ENCODE measurements around the gene PAGE2B.

- TF ChIP-seq, protein P1, sequence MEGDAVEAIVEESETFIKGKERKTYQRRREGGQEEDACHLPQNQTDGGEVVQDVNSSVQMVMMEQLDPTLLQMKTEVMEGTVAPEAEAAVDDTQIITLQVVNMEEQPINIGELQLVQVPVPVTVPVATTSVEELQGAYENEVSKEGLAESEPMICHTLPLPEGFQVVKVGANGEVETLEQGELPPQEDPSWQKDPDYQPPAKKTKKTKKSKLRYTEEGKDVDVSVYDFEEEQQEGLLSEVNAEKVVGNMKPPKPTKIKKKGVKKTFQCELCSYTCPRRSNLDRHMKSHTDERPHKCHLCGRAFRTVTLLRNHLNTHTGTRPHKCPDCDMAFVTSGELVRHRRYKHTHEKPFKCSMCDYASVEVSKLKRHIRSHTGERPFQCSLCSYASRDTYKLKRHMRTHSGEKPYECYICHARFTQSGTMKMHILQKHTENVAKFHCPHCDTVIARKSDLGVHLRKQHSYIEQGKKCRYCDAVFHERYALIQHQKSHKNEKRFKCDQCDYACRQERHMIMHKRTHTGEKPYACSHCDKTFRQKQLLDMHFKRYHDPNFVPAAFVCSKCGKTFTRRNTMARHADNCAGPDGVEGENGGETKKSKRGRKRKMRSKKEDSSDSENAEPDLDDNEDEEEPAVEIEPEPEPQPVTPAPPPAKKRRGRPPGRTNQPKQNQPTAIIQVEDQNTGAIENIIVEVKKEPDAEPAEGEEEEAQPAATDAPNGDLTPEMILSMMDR (IDR thresholded peaks at IDR 0.05): no peak
- no peak for TF ChIP-seq SIN3A (IDR thresholded peaks at IDR 0.05; ENCODE audit: borderline replicate concordance, insufficient read depth, low read depth, low read length)
Observed at GRCh38 chrX:55041514-55041913, 33.3 kb upstream of the PAGE2B start.

All from Panc1 (cell line).